Fibroblast of skin of abdomen (primary cell): ENCODE data around the gene FBH1.
A peak's percentile ranks its signal among the peaks of the same experiment; 100 is the strongest.
"Not testable (repeated sequence)": the region's sequence is repeated elsewhere in the genome, so short reads cannot be mapped to it uniquely, and the experiment has no call there.

Experiments used
- DNase-seq: peaks from one replicate; pipeline ENCODE4 v3.0.0-alpha.2; 2013

The FBH1 gene

DNA sequence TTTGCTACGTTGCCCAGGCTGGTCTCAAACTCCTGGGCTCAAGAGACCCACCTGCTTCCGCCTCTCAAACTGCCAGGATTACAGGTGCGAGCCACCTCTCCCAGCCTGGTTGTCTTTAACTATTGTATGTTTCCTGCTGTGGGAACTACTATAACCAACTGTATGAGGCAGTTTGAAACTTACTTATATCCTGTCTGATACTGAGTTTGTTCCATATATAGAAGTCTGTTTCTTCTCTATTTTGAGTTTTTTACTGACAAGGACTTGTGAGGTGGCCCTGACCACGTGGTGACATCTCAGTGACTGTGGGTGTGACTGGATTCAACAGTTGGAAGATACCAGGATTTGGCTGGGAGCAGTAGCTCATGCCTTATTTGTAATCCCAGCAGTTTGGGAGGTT is 14.2 kb downstream of the FBH1 start:
- no peak for DNase-seq

- DNase-seq: no peak
Observed at GRCh38 chr10:5905854-5906507, 15.9 kb downstream of the FBH1 start.

GRCh38 chr10:5906651-5907050 is 16.6 kb downstream of the FBH1 start:
- DNase-seq: no peak

DNA sequence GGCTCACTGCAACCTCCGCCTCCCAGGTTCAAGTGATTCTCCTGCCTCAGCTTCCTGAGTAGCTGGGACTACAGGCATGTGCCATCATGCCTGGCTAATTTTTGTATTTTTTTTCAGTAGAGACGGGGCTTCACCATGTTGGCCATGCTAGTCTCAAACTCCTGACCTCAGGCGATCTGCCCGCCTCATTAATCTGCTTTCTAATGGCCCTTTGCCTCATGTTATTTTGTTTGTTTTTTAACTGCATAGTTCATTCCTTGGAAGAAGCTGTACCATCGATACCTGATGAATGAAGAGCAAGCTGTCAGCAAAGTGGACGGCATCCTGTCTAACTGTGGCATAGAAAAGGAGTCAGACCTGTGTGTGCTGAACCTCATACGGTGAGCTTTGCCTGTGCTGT is 18.6 kb downstream of the FBH1 start:
- not testable (repeated sequence) for DNase-seq

GRCh38 chr10:5910323-5911100 is 20.5 kb downstream of the FBH1 start:
- DNase-seq: no peak

- DNase-seq: no peak
Observed at GRCh38 chr10:5911670-5912069, 21.6 kb downstream of the FBH1 start.

- no peak for DNase-seq
Observed at GRCh38 chr10:5913736-5914135, 23.7 kb downstream of the FBH1 start.

DNA sequence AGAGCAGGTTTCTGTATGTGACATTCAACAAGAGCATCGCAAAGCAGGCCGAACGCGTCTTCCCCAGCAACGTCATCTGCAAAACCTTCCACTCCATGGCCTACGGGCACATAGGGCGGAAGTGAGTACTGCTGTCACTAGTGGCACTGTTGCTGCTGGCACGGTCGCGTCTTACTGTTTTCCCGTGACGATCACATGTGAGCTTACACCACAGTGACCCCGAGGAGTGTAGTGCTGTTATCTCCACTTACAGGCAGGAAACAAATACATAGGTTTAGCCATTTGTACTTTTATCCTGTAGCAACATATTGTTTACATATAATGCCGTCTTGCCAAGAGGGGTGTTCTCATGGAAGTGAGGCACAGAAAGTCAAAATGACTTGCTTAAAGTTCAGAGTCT is 25.4 kb downstream of the FBH1 start:
- DNase-seq: no peak

DNA sequence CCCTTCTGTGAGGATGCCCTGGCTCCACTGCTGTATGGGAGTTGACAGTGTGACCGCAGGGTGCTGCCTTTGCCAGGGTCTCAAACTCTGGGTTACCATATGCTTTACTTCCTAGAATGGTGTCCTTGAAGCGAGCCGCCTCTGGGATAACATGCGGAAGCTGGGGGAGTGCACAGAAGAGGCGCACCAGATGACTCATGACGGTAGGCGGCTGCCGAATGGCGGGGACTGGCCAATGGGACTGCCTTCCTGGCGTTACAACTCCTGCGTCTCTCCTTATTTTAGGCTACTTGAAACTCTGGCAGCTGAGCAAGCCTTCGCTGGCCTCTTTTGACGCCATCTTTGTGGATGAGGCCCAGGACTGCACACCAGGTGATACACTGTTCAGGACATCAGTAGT is 27.3 kb downstream of the FBH1 start:
- DNase-seq: no peak

- no peak for DNase-seq
Observed at GRCh38 chr10:5918763-5919162, 28.7 kb downstream of the FBH1 start.

DNA sequence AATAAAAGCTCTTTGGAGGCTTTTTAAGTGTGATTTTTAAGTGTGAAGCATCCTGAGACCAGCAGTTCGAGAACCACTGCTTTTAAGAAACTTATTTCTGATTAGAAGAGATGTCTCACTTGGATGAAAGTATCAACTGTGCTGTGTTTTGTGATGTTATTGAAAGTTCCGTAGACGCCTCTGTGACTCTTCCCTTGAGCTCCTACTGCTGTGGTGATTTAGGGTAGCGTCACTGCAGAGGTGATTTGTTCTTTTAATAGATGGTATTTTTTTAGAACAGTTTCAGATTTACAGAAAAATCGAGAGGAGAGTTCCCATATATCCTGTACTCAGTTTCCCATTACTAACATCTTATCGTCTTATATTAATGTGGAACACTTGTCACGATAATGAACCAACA is 29.5 kb downstream of the FBH1 start:
- no peak for DNase-seq

- DNase-seq: no peak
Observed at GRCh38 chr10:5921746-5922145, 31.7 kb downstream of the FBH1 start.

GRCh38 chr10:5924889-5925288 is 34.8 kb downstream of the FBH1 start:
- no peak for DNase-seq

DNA sequence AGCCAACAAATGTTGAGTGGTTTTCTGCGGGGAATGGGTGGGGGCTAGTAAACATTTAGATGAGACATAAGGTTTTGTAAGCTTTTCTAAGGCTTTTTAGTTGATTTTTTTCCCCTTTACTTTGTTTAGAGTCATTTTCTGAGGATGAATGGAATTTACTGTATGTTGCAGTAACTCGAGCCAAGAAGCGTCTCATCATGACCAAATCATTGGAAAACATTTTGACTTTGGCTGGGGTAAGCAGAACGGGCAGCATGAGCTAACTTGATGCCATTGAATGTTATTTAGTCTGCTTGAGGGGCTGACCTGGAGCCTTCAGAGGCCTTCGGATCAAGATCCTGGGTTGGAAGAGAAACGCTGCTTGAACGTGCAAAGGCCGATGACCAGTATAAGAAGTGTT is 37.3 kb downstream of the FBH1 start:
- peak; percentile 54 for DNase-seq

DNA sequence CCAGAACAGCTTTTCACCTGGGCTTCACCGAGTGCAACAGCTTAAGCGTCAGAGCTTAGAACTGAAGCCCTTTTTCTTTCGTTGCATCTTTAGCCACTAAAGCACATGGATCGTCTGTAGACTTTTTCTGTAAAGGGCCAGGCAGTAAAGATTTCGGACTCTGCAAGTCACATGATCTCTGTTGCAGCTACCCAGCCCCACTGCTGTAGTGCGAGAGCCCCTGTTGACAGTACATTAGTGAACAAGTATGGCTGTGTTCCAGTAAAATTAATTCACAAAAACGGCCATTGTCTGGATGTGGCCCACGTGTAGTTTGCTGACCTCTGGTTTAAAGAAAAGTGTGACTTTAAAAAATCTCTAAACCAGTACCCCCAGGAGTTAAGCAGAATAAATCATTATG is 39.4 kb downstream of the FBH1 start:
- no peak for DNase-seq

GRCh38 chr10:5930272-5930671 is 40.2 kb downstream of the FBH1 start:
- DNase-seq: no peak

- DNase-seq: no peak
Observed at GRCh38 chr10:5932345-5932744, 42.3 kb downstream of the FBH1 start.

- DNase-seq: no peak
Observed at GRCh38 chr10:5933909-5934546, 44.0 kb downstream of the FBH1 start.

- DNase-seq: no peak
Observed at GRCh38 chr10:5935628-5936027, 45.6 kb downstream of the FBH1 start.

DNA sequence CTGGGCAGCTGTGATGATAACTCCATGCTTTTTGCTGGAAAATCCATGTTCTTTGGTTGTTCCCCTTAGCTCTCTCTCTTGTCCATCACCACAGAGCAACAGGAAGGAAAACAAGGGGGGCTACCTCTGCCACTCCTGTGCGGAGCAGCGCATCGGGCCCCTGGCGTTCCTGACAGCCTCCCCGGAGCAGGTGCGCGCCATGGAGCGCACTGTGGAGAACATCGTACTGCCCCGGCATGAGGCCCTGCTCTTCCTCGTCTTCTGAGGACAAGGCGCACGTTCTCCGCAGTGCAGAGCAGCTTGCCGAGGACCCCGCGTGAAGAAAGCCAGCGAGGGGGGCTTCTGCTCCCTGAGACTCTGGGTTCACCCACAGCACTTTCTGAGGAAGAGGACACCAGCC is 47.0 kb downstream of the FBH1 start:
- DNase-seq: no peak

- no peak for DNase-seq
Observed at GRCh38 chr10:5938291-5938690, 48.2 kb downstream of the FBH1 start.

GRCh38 chr10:5940807-5941218 is 50.8 kb downstream of the FBH1 start:
- DNase-seq: no peak

DNA sequence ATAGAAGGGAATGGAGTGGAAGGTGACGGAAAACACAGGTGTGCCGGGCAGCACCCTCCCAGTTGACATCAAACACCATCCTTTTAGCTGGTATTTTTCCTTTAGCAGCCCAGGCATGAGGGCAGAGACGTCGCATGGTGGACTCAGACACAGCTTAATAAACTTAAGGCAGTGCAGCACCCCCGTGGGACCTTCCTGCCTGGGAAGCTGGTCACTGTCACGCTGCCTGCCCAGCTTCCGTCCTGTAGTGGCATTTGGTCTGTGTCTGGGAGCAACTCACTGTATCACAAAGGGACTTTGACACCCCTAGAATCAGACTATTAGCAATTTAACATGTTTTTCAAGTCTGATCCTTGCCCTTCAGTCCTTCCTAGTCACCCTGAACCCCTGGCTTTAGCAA is 51.5 kb downstream of the FBH1 start:
- no peak for DNase-seq

- no peak for DNase-seq
Observed at GRCh38 chr10:5942001-5942400, 52.0 kb downstream of the FBH1 start.
